ENCODE data around the gene PHLDA3. TPM values are rescaled to one million over a fixed set of nuclear protein-coding genes. Genes with fewer than 3 reads are reported as not detected.

The PHLDA3 gene
- total and polyA plus RNA-seq, 2 donors (not counting 3 experiments of a cell fraction or from before 2014, with no cell fraction given) = 21.4 to 29.5 TPM

DNA sequence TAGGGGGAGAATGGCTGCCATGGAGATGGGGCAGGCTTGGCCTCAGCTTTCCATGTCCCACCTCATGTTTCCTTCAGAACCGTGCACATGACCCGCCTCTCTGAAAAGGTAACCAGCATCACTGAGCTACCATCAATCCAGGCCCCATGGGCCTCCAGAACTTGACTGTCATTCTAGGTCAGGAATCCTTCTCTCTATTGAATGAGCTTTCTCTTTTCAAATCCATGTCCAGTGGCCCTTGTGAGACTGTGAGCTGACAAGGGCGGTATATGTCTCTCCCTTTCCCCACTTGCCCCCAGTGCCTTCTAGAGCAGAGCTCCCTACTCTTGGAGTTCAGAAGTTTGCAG lies 33.5 kb upstream of the PHLDA3 start:
- peaks cover 3% of the 10 kb centered on the region in 2 experiments for H3K36me3 ChIP-seq (ENCODE audit: control insufficient read depth in 2 of 2, extremely low read depth in 1 of 2, insufficient read depth in 2 of 2, low read length in 2 of 2)
- peak overlapping the region; percentile 48 for H3K4me2 ChIP-seq (ENCODE audit: insufficient read depth, low read length)
- BruUV-seq (replicated peaks) = no TSS peak
- peak overlapping the region; percentile 17 for H3K9ac ChIP-seq (replicated peaks; ENCODE audit: extremely low read depth, insufficient read depth, low read length)
- H3K9me1 ChIP-seq (replicated peaks; ENCODE audit: control insufficient read depth, extremely low read depth, insufficient read depth, low read length) = no peaks in the 10 kb centered on the region
- intact Hi-C loops (cut with micrococcal nuclease) = no loop called here
- peak overlapping the region; percentile 89 for H3K27ac ChIP-seq (ENCODE audit: insufficient read depth, low read depth, low read length)
- H4K20me1 ChIP-seq (replicated peaks; ENCODE audit: control insufficient read depth, extremely low read depth, insufficient read depth, low read length) = no peaks in the 10 kb centered on the region
- H3K4me3 ChIP-seq (replicated peaks in 1 of 3; ENCODE audit: insufficient read depth in 1 of 3, low read depth in 1 of 3, low read length in 3 of 3) = no peak overlapping the region
- DNase-seq (ENCODE audit: low read depth, low spot score) (no peak), FAIRE-seq (no peak)
- ChIA-PET POLR2A (interaction anchor here (0.7 to 7.8 kb wide), 6 partner anchors 8 to 210 kb away, joined by 3 to 124 read pairs (median 14); no protein-coding TSS in a partner anchor), CTCF (interaction anchor here (3.2 to 28.3 kb wide), 3 partner anchors 3 to 67 kb away, joined by 17 to 1317 read pairs (median 1317); partner anchors contain the start of gene CSRP1)
- H3K79me2 ChIP-seq (ENCODE audit: control insufficient read depth, insufficient read depth, low read length) = peaks cover 91% of the 10 kb centered on the region
- no peaks in the 10 kb centered on the region for H3K27me3 ChIP-seq (ENCODE audit: control insufficient read depth in 2 of 2, insufficient read depth in 2 of 2, low read length in 2 of 2)
- H3K4me1 ChIP-seq (ENCODE audit: control insufficient read depth, extremely low read depth, insufficient read depth, low read length) = peaks cover 59% of the 10 kb centered on the region
- H2AFZ ChIP-seq (ENCODE audit: low read depth, low read length) = no peak overlapping the region
- dilution Hi-C loops (cut with MboI; ENCODE audit: extremely low pct_ligation_motif_present, low sequenced_read_pairs) = no loop called here
- no peaks in the 10 kb centered on the region for H3K9me3 ChIP-seq (replicated peaks; ENCODE audit: control insufficient read depth, insufficient read depth, low read length)
- TF ChIP-seq GATA2 (IDR thresholded peaks at IDR 0.05; ENCODE audit: insufficient read depth, insufficient read length, low read depth, low read length) (no peak), POLR2A (IDR thresholded peaks at IDR 0.05; ENCODE audit: low read depth, low read length) (no peak), JUN (IDR thresholded peaks at IDR 0.05; ENCODE audit: borderline replicate concordance, insufficient read depth, insufficient read length, low read depth) (no peak), EZH2 (IDR thresholded peaks at IDR 0.05; ENCODE audit: borderline replicate concordance, low read depth, low read length, severe bottlenecking) (no peak), MYC (IDR thresholded peaks at IDR 0.05; ENCODE audit: low read depth, low read length) (no peak)
- TF ChIP-seq, protein P1, sequence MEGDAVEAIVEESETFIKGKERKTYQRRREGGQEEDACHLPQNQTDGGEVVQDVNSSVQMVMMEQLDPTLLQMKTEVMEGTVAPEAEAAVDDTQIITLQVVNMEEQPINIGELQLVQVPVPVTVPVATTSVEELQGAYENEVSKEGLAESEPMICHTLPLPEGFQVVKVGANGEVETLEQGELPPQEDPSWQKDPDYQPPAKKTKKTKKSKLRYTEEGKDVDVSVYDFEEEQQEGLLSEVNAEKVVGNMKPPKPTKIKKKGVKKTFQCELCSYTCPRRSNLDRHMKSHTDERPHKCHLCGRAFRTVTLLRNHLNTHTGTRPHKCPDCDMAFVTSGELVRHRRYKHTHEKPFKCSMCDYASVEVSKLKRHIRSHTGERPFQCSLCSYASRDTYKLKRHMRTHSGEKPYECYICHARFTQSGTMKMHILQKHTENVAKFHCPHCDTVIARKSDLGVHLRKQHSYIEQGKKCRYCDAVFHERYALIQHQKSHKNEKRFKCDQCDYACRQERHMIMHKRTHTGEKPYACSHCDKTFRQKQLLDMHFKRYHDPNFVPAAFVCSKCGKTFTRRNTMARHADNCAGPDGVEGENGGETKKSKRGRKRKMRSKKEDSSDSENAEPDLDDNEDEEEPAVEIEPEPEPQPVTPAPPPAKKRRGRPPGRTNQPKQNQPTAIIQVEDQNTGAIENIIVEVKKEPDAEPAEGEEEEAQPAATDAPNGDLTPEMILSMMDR (IDR thresholded peaks at IDR 0.05; ENCODE audit: extremely low read depth in 1 of 2, insufficient read depth in 1 of 2, low read depth in 1 of 2, low read length in 2 of 2) = no peak
